Osteoblast (primary cell): ENCODE data around the gene MIR17HG. TPM values are rescaled to one million over a fixed set of nuclear protein-coding genes. Genes with fewer than 3 reads are reported as not detected.

Experiments used
- DNase-seq: peaks from one replicate; pipeline ENCODE4 v3.0.0; 2011; ENCODE audit warnings: low spot score, mixed read lengths; ENCODE audit not compliant: insufficient read length; ENCODE audit errors: missing footprints
- H2AFZ ChIP-seq: 2 replicates; pipeline ENCODE4 v1.6.0; 2011; ENCODE audit warnings: mild to moderate bottlenecking, low read length
- H3K27ac ChIP-seq: 2 replicates; pipeline ENCODE4 v1.5.1; 2011; ENCODE audit warnings: mild to moderate bottlenecking, low read depth, low read length, moderate library complexity
- H3K27me3 ChIP-seq: 2 replicates; pipeline ENCODE4 v1.6.0; 2012; ENCODE audit warnings: mild to moderate bottlenecking, control low read depth, inconsistent platforms, low read length, moderate library complexity; ENCODE audit not compliant: insufficient read depth
- H3K36me3 ChIP-seq: 2 replicates; pipeline ENCODE4 v1.5.1; 2011; ENCODE audit warnings: mild to moderate bottlenecking, low read length, control low read depth, moderate library complexity; ENCODE audit not compliant: insufficient read depth
- H3K4me1 ChIP-seq: 2 replicates; pipeline ENCODE4 v1.5.1; 2011; ENCODE audit warnings: mild to moderate bottlenecking, low read length, control low read depth, moderate library complexity; ENCODE audit not compliant: insufficient read depth
- H3K4me2 ChIP-seq: 2 replicates; pipeline ENCODE4 v1.6.0; 2011; ENCODE audit warnings: mild to moderate bottlenecking, low read length; ENCODE audit not compliant: insufficient read depth
- H3K4me3 ChIP-seq: fragments of 200-600 bp; sonication (generic); 3 replicates; pipeline ENCODE4 v1.5.1; 2012; ENCODE audit warnings: mild to moderate bottlenecking, low read length, inconsistent platforms; ENCODE audit not compliant: insufficient read depth
- H3K79me2 ChIP-seq: 2 replicates; pipeline ENCODE4 v1.6.0; 2012; ENCODE audit warnings: mild to moderate bottlenecking, low read length, control low read depth, inconsistent platforms; ENCODE audit not compliant: insufficient read depth
- H3K9me3 ChIP-seq: 2 replicates; pipeline ENCODE4 v1.5.1; 2011; ENCODE audit warnings: low read depth, low read length, control low read depth
- H4K20me1 ChIP-seq: 2 replicates; pipeline ENCODE4 v1.6.0; 2012; ENCODE audit warnings: mild to moderate bottlenecking, low read length, control low read depth; ENCODE audit not compliant: insufficient read depth
- CTCF ChIP-seq: IDR thresholded peaks from 2 replicates; pipeline ENCODE4 v1.5.1; 2011; ENCODE audit warnings: mild to moderate bottlenecking, low read depth, low read length, moderate library complexity; ENCODE audit errors: extremely low read depth
- total RNA-seq: library from RNA; depleted of rRNA; stranded (reverse); fragments of >200 nt; gene quantifications from 2 replicates; pipeline ENCODE4 v1.2.3, GENCODE V29; 2012

MIR17HG gene
- total RNA-seq, 1 donor: 4.0 TPM

- Histone ChIP-seq H3K36me3 (no peaks in the 10 kb centered on the region), H3K4me3 (no peak overlapping the region), H3K27ac (no peak overlapping the region), H3K79me2 (no peaks in the 10 kb centered on the region), H2AFZ (no peak overlapping the region), H4K20me1 (no peaks in the 10 kb centered on the region), H3K4me2 (no peak overlapping the region), H3K27me3 (no peaks in the 10 kb centered on the region), H3K4me1 (no peaks in the 10 kb centered on the region), H3K9me3 (no peaks in the 10 kb centered on the region)
- DNase-seq: no peak
- TF ChIP-seq CTCF: no peak
These were observed 16.2 kb upstream of the MIR17HG start for GRCh38 chr13:91331047-91331915.

GRCh38 chr13:91346062-91346461 is 1.4 kb upstream of the MIR17HG start:
- Histone ChIP-seq H3K27me3 (peaks cover 21% of the 10 kb centered on the region), H3K79me2 (peaks cover 22% of the 10 kb centered on the region), H3K4me3 (no peak overlapping the region), H3K9me3 (no peaks in the 10 kb centered on the region), H3K4me2 (no peak overlapping the region), H2AFZ (no peak overlapping the region), H4K20me1 (no peaks in the 10 kb centered on the region), H3K36me3 (peaks cover 8% of the 10 kb centered on the region), H3K4me1 (peaks cover 21% of the 10 kb centered on the region), H3K27ac (no peak overlapping the region)
- no peak for TF ChIP-seq CTCF
- no peak for DNase-seq

- no peak for TF ChIP-seq CTCF
- Histone ChIP-seq H3K79me2 (peaks cover 29% of the 10 kb centered on the region), H2AFZ (peak overlapping the region; percentile 88), H3K4me3 (peak overlapping the region; percentile 86), H3K27me3 (peaks cover 21% of the 10 kb centered on the region), H3K4me1 (peaks cover 21% of the 10 kb centered on the region), H4K20me1 (no peaks in the 10 kb centered on the region), H3K27ac (no peak overlapping the region), H3K9me3 (no peaks in the 10 kb centered on the region), H3K36me3 (peaks cover 12% of the 10 kb centered on the region), H3K4me2 (peak overlapping the region; percentile 92)
- DNase-seq: no peak
These were observed 661 bp upstream of the MIR17HG start for GRCh38 chr13:91346850-91347201.
